GM21825 (cell line): Measurements from ENCODE around the gene RAB1A.
A peak's percentile ranks its signal among the peaks of the same experiment; 100 is the strongest.

ENCODE experiments used
- ATAC-seq: cut with Tn5 transposase; IDR thresholded peaks from one replicate; pipeline ENCODE4 v1.9.1; 2021; ENCODE audit warnings: mild to moderate bottlenecking, moderate library complexity; ENCODE audit not compliant: unreplicated experiment

Gene RAB1A

GRCh38 chr2:65040400-65041261, 89.3 kb downstream of the RAB1A start:
- peak; percentile 82 for ATAC-seq

DNA sequence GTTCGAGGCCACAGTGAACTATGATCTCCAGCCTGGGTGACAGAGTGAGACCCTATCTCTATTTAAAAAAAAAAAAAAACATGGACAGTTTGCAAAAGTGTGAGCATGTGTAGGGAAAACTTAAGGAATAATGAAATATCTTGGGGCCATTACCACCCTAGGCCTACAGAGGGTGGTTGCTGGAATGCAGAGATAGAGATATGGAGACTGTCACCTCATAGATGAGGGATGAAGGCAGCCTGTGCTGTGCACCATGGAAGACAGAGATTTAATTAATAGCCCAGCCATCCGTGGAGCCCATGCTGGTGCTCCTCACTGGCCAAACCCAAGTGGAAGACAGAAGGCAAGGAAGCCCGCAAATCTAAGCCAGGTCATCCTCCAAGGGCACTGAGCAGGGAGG, 90.3 kb downstream of the RAB1A start:
- ATAC-seq = no peak

DNA sequence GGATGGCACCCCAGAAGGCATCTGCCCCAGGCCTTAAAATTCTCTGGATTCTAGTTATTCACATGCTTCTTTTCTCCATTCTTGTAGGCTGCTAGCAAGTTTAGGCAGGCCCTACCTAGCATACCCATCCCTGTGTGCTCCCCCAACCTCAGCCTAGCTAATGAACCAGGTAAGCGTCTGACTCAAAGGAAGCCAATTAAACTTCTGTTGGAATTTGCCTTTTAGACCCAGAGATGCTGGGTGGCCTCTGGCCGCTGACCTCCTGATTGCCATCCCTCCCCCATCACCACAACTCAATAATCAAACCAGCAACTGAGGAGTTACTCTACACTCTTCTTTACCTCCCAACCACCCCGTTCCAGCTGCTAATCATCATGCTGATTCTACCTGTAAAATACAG, 92.7 kb downstream of the RAB1A start:
- no peak for ATAC-seq
